NCI-H2227 (cell line): ENCODE results near the gene SLC30A3.

Source experiments
- DNase-seq: peaks from one replicate; lab custom pipeline; 2025; ENCODE audit not compliant: unreplicated experiment; lab: John Stamatoyannopoulos, UW

SLC30A3 gene

GRCh38 chr2:27236626-27237025 lies 26.2 kb downstream of the SLC30A3 start:
- DNase-seq, result no peak

GRCh38 chr2:27236136-27236535 lies 26.7 kb downstream of the SLC30A3 start:
- no peak for DNase-seq

- DNase-seq, result no peak
Observed at GRCh38 chr2:27233341-27233740, 29.5 kb downstream of the SLC30A3 start.

GRCh38 chr2:27231921-27232320 lies 30.9 kb downstream of the SLC30A3 start:
- no peak for DNase-seq

- no peak for DNase-seq
Observed at GRCh38 chr2:27227501-27227900, 35.3 kb downstream of the SLC30A3 start.

- no peak for DNase-seq
Observed at GRCh38 chr2:27225526-27225925, 37.3 kb downstream of the SLC30A3 start.

- DNase-seq, result no peak
Observed at GRCh38 chr2:27223416-27223815, 39.4 kb downstream of the SLC30A3 start.

- no peak for DNase-seq
Observed at GRCh38 chr2:27222407-27222806, 40.4 kb downstream of the SLC30A3 start.

- DNase-seq, result no peak
Observed at GRCh38 chr2:27221166-27221565, 41.7 kb downstream of the SLC30A3 start.

GRCh38 chr2:27220091-27220490 lies 42.8 kb downstream of the SLC30A3 start:
- no peak for DNase-seq

GRCh38 chr2:27219091-27219490 lies 43.8 kb downstream of the SLC30A3 start:
- no peak for DNase-seq

GRCh38 chr2:27218614-27219013 lies 44.2 kb downstream of the SLC30A3 start:
- no peak for DNase-seq

GRCh38 chr2:27217173-27218121 lies 45.4 kb downstream of the SLC30A3 start, which contains the start of gene CAD:
CAD (plus strand) TSS chr2:27217369; CDS start chr2:27217552, 183 bp downstream.
- DNase-seq, result peak; percentile 95

GRCh38 chr2:27216416-27217137 lies 46.3 kb downstream of the SLC30A3 start:
- peak; percentile 11 for DNase-seq

GRCh38 chr2:27214941-27215340 lies 47.9 kb downstream of the SLC30A3 start:
- DNase-seq, result no peak

- peak; percentile 67 for DNase-seq
Observed at GRCh38 chr2:27212626-27213471, 50.0 kb downstream of the SLC30A3 start.

- peak; percentile 94 for DNase-seq
Observed at GRCh38 chr2:27211943-27212625, 50.8 kb downstream of the SLC30A3 start, which contains the start of the genes ATRAID and SLC5A6. ATRAID (plus strand) TSS chr2:27212041; CDS start chr2:27212369, 328 bp downstream. SLC5A6 (minus strand) TSS chr2:27212268; CDS start chr2:27207650, 4,618 bp downstream.

- no peak for DNase-seq
Observed at GRCh38 chr2:27211241-27211942, 51.5 kb downstream of the SLC30A3 start.

GRCh38 chr2:27209621-27210401 lies 53.0 kb downstream of the SLC30A3 start:
- DNase-seq, result no peak
